Neural cell (in vitro differentiated cells): Measurements from ENCODE around the gene TMEM79. TPM values are rescaled to one million over a fixed set of nuclear protein-coding genes. Genes with fewer than 3 reads are reported as not detected.

Experiments
- H2AFZ ChIP-seq: fragments of 200-600, 300-800 bp; sonication (generic), shearing (Covaris generic); 2 replicates; pipeline ENCODE4 v1.6.0; 2014; ENCODE audit warnings: low read depth, mild to moderate bottlenecking, antibody characterized with exemption, low read length, moderate library complexity
- H3F3A ChIP-seq: fragments of 200-600 bp; shearing (Covaris generic); 2 replicates; pipeline ENCODE4 v1.6.1; 2016; ENCODE audit warnings: mild to moderate bottlenecking, moderate library complexity, mixed read lengths, antibody characterized with exemption, low read length; ENCODE audit not compliant: insufficient read depth, poor library complexity, severe bottlenecking
- H3K27ac ChIP-seq: fragments of 200-600, 300-800 bp; sonication (generic), shearing (Covaris generic); 2 replicates; pipeline ENCODE4 v1.5.1; 2014; ENCODE audit warnings: mild to moderate bottlenecking, low read length, moderate library complexity
- H3K27me3 ChIP-seq: fragments of 300-800, 200-600 bp; sonication (generic), shearing (Covaris generic); 2 replicates; pipeline ENCODE4 v1.6.0; 2014; ENCODE audit warnings: mild to moderate bottlenecking, low read depth, low read length, moderate library complexity; ENCODE audit not compliant: insufficient read depth
- H3K36me3 ChIP-seq: fragments of 300-800, 200-600 bp; sonication (generic), shearing (Covaris generic); 2 replicates; pipeline ENCODE4 v1.5.1; 2014; ENCODE audit warnings: mild to moderate bottlenecking, antibody characterized with exemption, low read length, moderate library complexity; ENCODE audit not compliant: insufficient read depth
- H3K4me2 ChIP-seq: fragments of 300-800, 200-600 bp; sonication (generic), shearing (Covaris generic); 2 replicates; pipeline ENCODE4 v1.6.0; 2014; ENCODE audit warnings: mild to moderate bottlenecking, low read length
- H3K4me3 ChIP-seq: fragments of 300-800, 200-600 bp; sonication (generic), shearing (Covaris generic); 2 replicates; pipeline ENCODE4 v1.5.1; 2014; ENCODE audit warnings: mild to moderate bottlenecking, low read length, moderate library complexity
- H3K79me2 ChIP-seq: fragments of 200-600 bp; shearing (Covaris generic); replicated peaks from 2 replicates; pipeline ENCODE4 v1.6.0; 2014; ENCODE audit warnings: mild to moderate bottlenecking, low read length, moderate library complexity; ENCODE audit not compliant: insufficient read depth
- H3K9ac ChIP-seq: fragments of 300-800, 200-600 bp; sonication (generic), shearing (Covaris generic); 2 replicates; pipeline ENCODE4 v1.6.1; 2016; ENCODE audit warnings: mild to moderate bottlenecking, low read length, mixed read lengths
- H3K9me2 ChIP-seq: fragments of 200-600 bp; shearing (Covaris generic); 2 replicates; pipeline ENCODE4 v1.6.1; 2016; ENCODE audit warnings: mild to moderate bottlenecking, low read length, mixed read lengths; ENCODE audit not compliant: insufficient read depth
- H3K9me3 ChIP-seq: fragments of 200-600, 300-800 bp; sonication (generic), shearing (Covaris generic); 2 replicates; pipeline ENCODE4 v1.6.1; 2016; ENCODE audit warnings: mild to moderate bottlenecking, mixed run types, low read length, moderate library complexity, mixed read lengths
- H4K20me1 ChIP-seq: fragments of 200-600 bp; shearing (Covaris generic); 2 replicates; pipeline ENCODE4 v1.6.1; 2016; ENCODE audit warnings: mild to moderate bottlenecking, mixed run types; ENCODE audit not compliant: insufficient read depth
- CTCF ChIP-seq: fragments of 450-650 bp; IDR thresholded peaks from 2 replicates; pipeline ENCODE4 v1.5.1; 2014; ENCODE audit warnings: antibody characterized with exemption, mild to moderate bottlenecking, moderate library complexity; ENCODE audit not compliant: poor library complexity, severe bottlenecking
- EP300 ChIP-seq: fragments of 450-650 bp; conservative IDR thresholded peaks from 2 replicates; pipeline ENCODE4 v1.6.1; 2014; ENCODE audit warnings: antibody characterized with exemption, mild to moderate bottlenecking, moderate library complexity; ENCODE audit not compliant: poor library complexity, severe bottlenecking
- EZH2 ChIP-seq: fragments of 200-600, 300-800 bp; shearing (Covaris generic), sonication (generic); IDR thresholded peaks from 2 replicates; pipeline ENCODE4 v1.6.1; 2014; ENCODE audit warnings: antibody characterized with exemption, low read length, borderline replicate concordance, mild to moderate bottlenecking; ENCODE audit not compliant: insufficient read depth, poor library complexity, severe bottlenecking
- MXI1 ChIP-seq: fragments of 450-650 bp; conservative IDR thresholded peaks from 2 replicates; pipeline ENCODE4 v1.6.1; 2014; ENCODE audit warnings: antibody characterized with exemption, mild to moderate bottlenecking; ENCODE audit not compliant: poor library complexity, severe bottlenecking
- POLR2AphosphoS5 ChIP-seq: IDR thresholded peaks from 2 replicates; pipeline ENCODE4 v1.6.1; 2012
- RAD21 ChIP-seq: fragments of 450-650 bp; conservative IDR thresholded peaks from 2 replicates; pipeline ENCODE4 v1.6.1; 2014; ENCODE audit warnings: antibody characterized with exemption, mild to moderate bottlenecking, moderate library complexity
- REST ChIP-seq: IDR thresholded peaks from 2 replicates; pipeline ENCODE4 v1.6.1; 2012; ENCODE audit warnings: borderline replicate concordance
- SMC3 ChIP-seq: fragments of 450-650 bp; conservative IDR thresholded peaks from 2 replicates; pipeline ENCODE4 v1.6.1; 2014; ENCODE audit warnings: antibody characterized with exemption, mild to moderate bottlenecking, moderate library complexity; ENCODE audit not compliant: poor library complexity
- TAF1 ChIP-seq: IDR thresholded peaks from 2 replicates; pipeline ENCODE4 v1.6.1; 2012; ENCODE audit warnings: low read depth
- polyA plus RNA-seq: library from polyadenylated mRNA; depleted of rRNA; stranded (reverse); fragments of >200 nt; gene quantifications from 2 replicates; pipeline ENCODE4 v1.2.3, GENCODE V29; 2014

TMEM79 gene
- polyA plus RNA-seq, 1 donor from 2014 or later = 6.8 TPM

GRCh38 chr1:156242738-156243137 lies 41.4 kb upstream of the TMEM79 start:
- no peak for TF ChIP-seq SMC3
- no peak for TF ChIP-seq RAD21
- no peak for TF ChIP-seq EZH2
- no peak for TF ChIP-seq POLR2AphosphoS5
- TF ChIP-seq CTCF = no peak
- TF ChIP-seq REST = no peak
- no peak for TF ChIP-seq TAF1
- TF ChIP-seq EP300 = no peak
- no peak for TF ChIP-seq MXI1
- Histone ChIP-seq H3K27ac (no peak overlapping the region), H3K9ac (no peak overlapping the region)

GRCh38 chr1:156244126-156244525 lies 40.0 kb upstream of the TMEM79 start:
- H3K79me2 ChIP-seq = no peaks in the 10 kb centered on the region
- TF ChIP-seq RAD21 (no peak), EZH2 (no peak), EP300 (no peak)
- H3K4me3 ChIP-seq = no peak overlapping the region
- no peaks in the 10 kb centered on the region for H3K9me2 ChIP-seq
- H3K27ac ChIP-seq = no peak overlapping the region
- no peaks in the 10 kb centered on the region for H3F3A ChIP-seq
- no peaks in the 10 kb centered on the region for H4K20me1 ChIP-seq
- no peaks in the 10 kb centered on the region for H3K9me3 ChIP-seq
- H3K9ac ChIP-seq = no peak overlapping the region
- H3K36me3 ChIP-seq = no peaks in the 10 kb centered on the region
- H2AFZ ChIP-seq = no peak overlapping the region
- no peaks in the 10 kb centered on the region for H3K27me3 ChIP-seq
- H3K4me2 ChIP-seq = no peak overlapping the region

More at GRCh38 chr1:156242738-156243137, 41.4 kb upstream of the TMEM79 start:
- no peaks in the 10 kb centered on the region for H3K79me2 ChIP-seq
- no peaks in the 10 kb centered on the region for H3K36me3 ChIP-seq
- no peak overlapping the region for H2AFZ ChIP-seq
- no peak overlapping the region for H3K4me3 ChIP-seq
- no peaks in the 10 kb centered on the region for H3K27me3 ChIP-seq
- no peaks in the 10 kb centered on the region for H3F3A ChIP-seq
- H3K9me2 ChIP-seq = no peaks in the 10 kb centered on the region
- H3K9me3 ChIP-seq = no peaks in the 10 kb centered on the region
- H3K4me2 ChIP-seq = no peak overlapping the region
- H4K20me1 ChIP-seq = no peaks in the 10 kb centered on the region

GRCh38 chr1:156244712-156245111 lies 39.4 kb upstream of the TMEM79 start:
- Histone ChIP-seq H3K79me2 (no peaks in the 10 kb centered on the region), H3K9me3 (no peaks in the 10 kb centered on the region), H3K9ac (no peak overlapping the region), H3K27me3 (no peaks in the 10 kb centered on the region), H3K4me3 (no peak overlapping the region), H3K27ac (no peak overlapping the region), H3K36me3 (no peaks in the 10 kb centered on the region), H4K20me1 (no peaks in the 10 kb centered on the region), H3F3A (no peaks in the 10 kb centered on the region), H3K9me2 (no peaks in the 10 kb centered on the region), H2AFZ (no peak overlapping the region), H3K4me2 (no peak overlapping the region)
- TF ChIP-seq CTCF (no peak), EZH2 (no peak), TAF1 (no peak), REST (no peak), POLR2AphosphoS5 (no peak), MXI1 (no peak), SMC3 (no peak), RAD21 (no peak), EP300 (no peak)
